HEK293 (cell line): ENCODE data around the gene PRMT2.
"Not testable (repeated sequence)": the region's sequence is repeated elsewhere in the genome, so short reads cannot be mapped to it uniquely, and the experiment has no call there.

Experiments
- CTCF ChIP-seq: fragments of 450-650 bp; formaldehyde crosslinking; IDR thresholded peaks from 2 replicates; pipeline ENCODE4 v1.5.1; 2016; ENCODE audit warnings: missing biosample characterization, missing genetic modification characterization
- PRDM1 ChIP-seq: fragments of 450-650 bp; formaldehyde crosslinking; IDR thresholded peaks from 2 replicates; pipeline ENCODE4; 2016; ENCODE audit warnings: missing biosample characterization, missing genetic modification characterization
- ZEB2 ChIP-seq: fragments of 450-650 bp; formaldehyde crosslinking; IDR thresholded peaks from 2 replicates; pipeline ENCODE4 v1.5.1; 2016; ENCODE audit warnings: missing biosample characterization, missing genetic modification characterization
- ZNF214 ChIP-seq: fragments of 450-650 bp; formaldehyde crosslinking; IDR thresholded peaks from 2 replicates; pipeline ENCODE4 v1.5.1; 2017; ENCODE audit warnings: missing biosample characterization, mild to moderate bottlenecking, missing genetic modification characterization, borderline replicate concordance
- ZNF24 ChIP-seq: fragments of 450-650 bp; formaldehyde crosslinking; IDR thresholded peaks from 2 replicates; pipeline ENCODE4 v1.5.1; 2016; ENCODE audit warnings: missing biosample characterization, missing genetic modification characterization
- ZNF560 ChIP-seq: fragments of 450-650 bp; formaldehyde crosslinking; IDR thresholded peaks from 2 replicates; pipeline ENCODE4 v1.5.1; 2017; ENCODE audit warnings: missing biosample characterization, missing genetic modification characterization, borderline replicate concordance
- ZNF670 ChIP-seq: fragments of 450-650 bp; formaldehyde crosslinking; IDR thresholded peaks from 2 replicates; pipeline ENCODE4 v1.5.1; 2016; ENCODE audit warnings: missing biosample characterization, missing genetic modification characterization, low read depth
- ZNF677 ChIP-seq: fragments of 450-650 bp; IDR thresholded peaks from 2 replicates; pipeline ENCODE4 v1.5.0; 2018; ENCODE audit warnings: missing biosample characterization, mild to moderate bottlenecking, missing genetic modification characterization, moderate library complexity
- TF ChIP-seq, protein P1 (sequence below): fragments of 450-650 bp; formaldehyde crosslinking; IDR thresholded peaks from 2 replicates; pipeline ENCODE4 v1.5.1; 2017; ENCODE audit warnings: missing biosample characterization, missing genetic modification characterization
- TF ChIP-seq, protein P2 (sequence below): fragments of 450-650 bp; formaldehyde crosslinking; IDR thresholded peaks from 2 replicates; pipeline ENCODE4 v1.5.1; 2016; ENCODE audit warnings: missing biosample characterization, missing genetic modification characterization
- TF ChIP-seq, protein P3 (sequence below): fragments of 450-650 bp; formaldehyde crosslinking; IDR thresholded peaks from 2 replicates; pipeline ENCODE4 v1.5.1; 2017; ENCODE audit warnings: missing biosample characterization, missing genetic modification characterization

- not testable (repeated sequence) for TF ChIP-seq CTCF (tag by site-specific recombination); ZNF677 (tag by site-specific recombination); PRDM1 (tag by site-specific recombination); ZNF24; ZNF560; ZNF670 (tag by site-specific recombination); ZNF214 (tag by site-specific recombination); ZEB2 (tag by site-specific recombination)
- TF ChIP-seq, protein P1, sequence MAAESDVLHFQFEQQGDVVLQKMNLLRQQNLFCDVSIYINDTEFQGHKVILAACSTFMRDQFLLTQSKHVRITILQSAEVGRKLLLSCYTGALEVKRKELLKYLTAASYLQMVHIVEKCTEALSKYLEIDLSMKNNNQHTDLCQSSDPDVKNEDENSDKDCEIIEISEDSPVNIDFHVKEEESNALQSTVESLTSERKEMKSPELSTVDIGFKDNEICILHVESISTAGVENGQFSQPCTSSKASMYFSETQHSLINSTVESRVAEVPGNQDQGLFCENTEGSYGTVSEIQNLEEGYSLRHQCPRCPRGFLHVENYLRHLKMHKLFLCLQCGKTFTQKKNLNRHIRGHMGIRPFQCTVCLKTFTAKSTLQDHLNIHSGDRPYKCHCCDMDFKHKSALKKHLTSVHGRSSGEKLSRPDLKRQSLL, result not testable (repeated sequence)
- TF ChIP-seq, protein P2, sequence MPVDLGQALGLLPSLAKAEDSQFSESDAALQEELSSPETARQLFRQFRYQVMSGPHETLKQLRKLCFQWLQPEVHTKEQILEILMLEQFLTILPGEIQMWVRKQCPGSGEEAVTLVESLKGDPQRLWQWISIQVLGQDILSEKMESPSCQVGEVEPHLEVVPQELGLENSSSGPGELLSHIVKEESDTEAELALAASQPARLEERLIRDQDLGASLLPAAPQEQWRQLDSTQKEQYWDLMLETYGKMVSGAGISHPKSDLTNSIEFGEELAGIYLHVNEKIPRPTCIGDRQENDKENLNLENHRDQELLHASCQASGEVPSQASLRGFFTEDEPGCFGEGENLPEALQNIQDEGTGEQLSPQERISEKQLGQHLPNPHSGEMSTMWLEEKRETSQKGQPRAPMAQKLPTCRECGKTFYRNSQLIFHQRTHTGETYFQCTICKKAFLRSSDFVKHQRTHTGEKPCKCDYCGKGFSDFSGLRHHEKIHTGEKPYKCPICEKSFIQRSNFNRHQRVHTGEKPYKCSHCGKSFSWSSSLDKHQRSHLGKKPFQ (tag by site-specific recombination), result not testable (repeated sequence)
- TF ChIP-seq, protein P3, sequence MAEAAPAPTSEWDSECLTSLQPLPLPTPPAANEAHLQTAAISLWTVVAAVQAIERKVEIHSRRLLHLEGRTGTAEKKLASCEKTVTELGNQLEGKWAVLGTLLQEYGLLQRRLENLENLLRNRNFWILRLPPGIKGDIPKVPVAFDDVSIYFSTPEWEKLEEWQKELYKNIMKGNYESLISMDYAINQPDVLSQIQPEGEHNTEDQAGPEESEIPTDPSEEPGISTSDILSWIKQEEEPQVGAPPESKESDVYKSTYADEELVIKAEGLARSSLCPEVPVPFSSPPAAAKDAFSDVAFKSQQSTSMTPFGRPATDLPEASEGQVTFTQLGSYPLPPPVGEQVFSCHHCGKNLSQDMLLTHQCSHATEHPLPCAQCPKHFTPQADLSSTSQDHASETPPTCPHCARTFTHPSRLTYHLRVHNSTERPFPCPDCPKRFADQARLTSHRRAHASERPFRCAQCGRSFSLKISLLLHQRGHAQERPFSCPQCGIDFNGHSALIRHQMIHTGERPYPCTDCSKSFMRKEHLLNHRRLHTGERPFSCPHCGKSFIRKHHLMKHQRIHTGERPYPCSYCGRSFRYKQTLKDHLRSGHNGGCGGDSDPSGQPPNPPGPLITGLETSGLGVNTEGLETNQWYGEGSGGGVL, result not testable (repeated sequence)
Observed at GRCh38 chr21:46699104-46699503, 63.6 kb downstream of the PRMT2 start.
